ENCODE data around the gene SH3PXD2B. TPM values are rescaled to one million over a fixed set of nuclear protein-coding genes. Genes with fewer than 3 reads are reported as not detected.

SH3PXD2B gene
- total and polyA plus RNA-seq, 11 donors, result 1.1 to 22.7 (median 6.9) TPM

- 67 to 76% (median 70%) methylated on average over 4 of the region's 4 CpGs for WGBS, 4 donors
- peaks cover 0 to 43% (median 25%) of the 10 kb centered on the region in 12 donors for H3K4me1 ChIP-seq
These were observed 173.4 kb downstream of the SH3PXD2B start for GRCh38 chr5:172280929-172281328.

DNA sequence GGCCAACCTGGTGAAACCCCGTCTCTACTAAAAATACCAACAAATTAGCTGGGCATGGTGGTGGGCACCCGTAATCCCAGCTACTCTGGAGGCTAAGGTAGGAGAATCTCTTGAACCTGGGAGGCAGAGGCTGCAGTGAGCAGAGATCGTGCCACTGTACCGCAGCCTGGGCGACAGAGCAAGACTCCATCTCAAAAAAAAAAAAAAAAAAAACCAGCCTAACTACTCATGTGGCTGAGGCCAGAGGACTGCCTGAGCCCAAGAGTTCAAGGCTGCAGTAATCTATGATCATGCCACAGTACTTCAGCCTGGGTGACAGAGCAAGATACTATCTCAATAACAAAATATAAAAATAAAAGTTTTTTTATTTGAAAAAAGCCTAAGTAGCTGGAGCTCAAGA is 174.0 kb downstream of the SH3PXD2B start:
- no peak for TF ChIP-seq CTCF (IDR thresholded peaks at IDR 0.05)
- no peak for TF ChIP-seq POLR2A (IDR thresholded peaks at IDR 0.05)
- DNase-seq (no peak), ATAC-seq (no peak)
- intact Hi-C loops (cut with DNase I), result loop anchor here in 7 of 10 donors (5.0 to 10.0 kb wide), 8 partner anchors 93 to 366 kb away; partner anchors contain the start of genes STK10 (in 3 of the 7) and SH3PXD2B (in 2 of the 7)
- no peaks in the 10 kb centered on the region for H3K36me3 ChIP-seq
- H3K4me1 ChIP-seq, result peaks cover 0 to 43% (median 24%) of the 10 kb centered on the region in 12 donors
- H3K27me3 ChIP-seq, result no peaks in the 10 kb centered on the region
- no peak overlapping the region for H3K4me3 ChIP-seq
- no peaks in the 10 kb centered on the region for H3K9me3 ChIP-seq
- no peak overlapping the region for H3K27ac ChIP-seq
- 93 to 96% (median 94%) methylated on average over 5 of the region's 5 CpGs for WGBS, 4 donors

More at GRCh38 chr5:172280929-172281328, 173.4 kb downstream of the SH3PXD2B start:
- H3K36me3 ChIP-seq, result no peaks in the 10 kb centered on the region
- intact Hi-C loops (cut with DNase I), result loop anchor here in 7 of 10 donors (5.0 to 10.0 kb wide), 8 partner anchors 94 to 366 kb away; partner anchors contain the start of genes STK10 (in 3 of the 7) and SH3PXD2B (in 2 of the 7)
- H3K27ac ChIP-seq, result no peak overlapping the region
- H3K9me3 ChIP-seq, result no peaks in the 10 kb centered on the region
- ATAC-seq, result no peak
- H3K27me3 ChIP-seq, result no peaks in the 10 kb centered on the region
- DNase-seq, result no peak
- no peak for TF ChIP-seq CTCF (IDR thresholded peaks at IDR 0.05)
- TF ChIP-seq POLR2A (IDR thresholded peaks at IDR 0.05), result no peak
- H3K4me3 ChIP-seq, result no peak overlapping the region

- no peaks in the 10 kb centered on the region for H3K36me3 ChIP-seq
- intact Hi-C loops (cut with DNase I), result no loop called here
- peaks cover 0 to 47% (median 17%) of the 10 kb centered on the region in 12 donors for H3K4me1 ChIP-seq
- no peak for TF ChIP-seq POLR2A (IDR thresholded peaks at IDR 0.05)
- TF ChIP-seq CTCF (IDR thresholded peaks at IDR 0.05), result no peak
- no peaks in the 10 kb centered on the region for H3K9me3 ChIP-seq
- H3K27me3 ChIP-seq, result no peaks in the 10 kb centered on the region
- ATAC-seq (no peak), DNase-seq (no peak)
- H3K27ac ChIP-seq, result no peak overlapping the region
- 97 to 98% (median 97%) methylated on average over 9 of the region's 9 CpGs for WGBS, 4 donors
- no peak overlapping the region for H3K4me3 ChIP-seq
These were observed 176.0 kb downstream of the SH3PXD2B start for GRCh38 chr5:172278356-172278755.

- TF ChIP-seq POLR2A (IDR thresholded peaks at IDR 0.05), result no peak
- no peak for TF ChIP-seq CTCF (IDR thresholded peaks at IDR 0.05)
- Histone ChIP-seq H3K4me3 (no peak overlapping the region), H3K4me1 (peaks cover 0 to 31% (median 4%) of the 10 kb centered on the region in 12 donors), H3K36me3 (no peaks in the 10 kb centered on the region), H3K27me3 (no peaks in the 10 kb centered on the region), H3K27ac (no peak overlapping the region), H3K9me3 (no peaks in the 10 kb centered on the region)
- 80 to 93% (median 86%) methylated on average over 3 of the region's 3 CpGs for WGBS, 4 donors
- ATAC-seq (no peak), DNase-seq (no peak)
- intact Hi-C loops (cut with DNase I), result no loop called here
These were observed 178.1 kb downstream of the SH3PXD2B start for GRCh38 chr5:172276214-172276613.

Other genes with a start within 250 kb of the SH3PXD2B start
- 10 to 100 TPM in 3 of 9 donors, 1 to 10 TPM in 6; 9.1 to 13.3 (median 9.7) TPM for gene UBTD2, start 170.8 kb downstream of the SH3PXD2B start, total RNA-seq
- 10 to 100 TPM in 1 of 2 donors, 1 to 10 TPM in 1; 5.0 to 11.6 TPM for gene UBTD2, start 170.8 kb downstream of the SH3PXD2B start, polyA plus RNA-seq
- gene NEURL1B, start 186.7 kb upstream of the SH3PXD2B start, total RNA-seq, result 10 to 100 TPM; 16.1 to 47.1 (median 25.8) TPM
- 10 to 100 TPM; 11.8 to 37.9 TPM for gene NEURL1B, start 186.7 kb upstream of the SH3PXD2B start, polyA plus RNA-seq